GM18907 (cell line): ENCODE results near the gene BST1.

Source experiments
- ATAC-seq: cut with Tn5 transposase; IDR thresholded peaks from one replicate; pipeline ENCODE4 v1.9.1; 2021; ENCODE audit warnings: mild to moderate bottlenecking, moderate library complexity; ENCODE audit not compliant: unreplicated experiment

BST1 gene, protein sequence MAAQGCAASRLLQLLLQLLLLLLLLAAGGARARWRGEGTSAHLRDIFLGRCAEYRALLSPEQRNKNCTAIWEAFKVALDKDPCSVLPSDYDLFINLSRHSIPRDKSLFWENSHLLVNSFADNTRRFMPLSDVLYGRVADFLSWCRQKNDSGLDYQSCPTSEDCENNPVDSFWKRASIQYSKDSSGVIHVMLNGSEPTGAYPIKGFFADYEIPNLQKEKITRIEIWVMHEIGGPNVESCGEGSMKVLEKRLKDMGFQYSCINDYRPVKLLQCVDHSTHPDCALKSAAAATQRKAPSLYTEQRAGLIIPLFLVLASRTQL

GRCh38 chr4:15702941-15703403 lies at the start of gene BST1:
TSS of gene BST1 (plus strand) at chr4:15703065. CDS start at chr4:15703145, 80 bp downstream.
- peak; percentile 83 for ATAC-seq

GRCh38 chr4:15653420-15653819 lies 49.4 kb upstream of the BST1 start:
- no peak for ATAC-seq

- ATAC-seq: peak; percentile 37
Observed at GRCh38 chr4:15653864-15654592, 48.8 kb upstream of the BST1 start.

- ATAC-seq: peak; percentile 53
Observed at GRCh38 chr4:15654593-15655222, 48.2 kb upstream of the BST1 start.

DNA sequence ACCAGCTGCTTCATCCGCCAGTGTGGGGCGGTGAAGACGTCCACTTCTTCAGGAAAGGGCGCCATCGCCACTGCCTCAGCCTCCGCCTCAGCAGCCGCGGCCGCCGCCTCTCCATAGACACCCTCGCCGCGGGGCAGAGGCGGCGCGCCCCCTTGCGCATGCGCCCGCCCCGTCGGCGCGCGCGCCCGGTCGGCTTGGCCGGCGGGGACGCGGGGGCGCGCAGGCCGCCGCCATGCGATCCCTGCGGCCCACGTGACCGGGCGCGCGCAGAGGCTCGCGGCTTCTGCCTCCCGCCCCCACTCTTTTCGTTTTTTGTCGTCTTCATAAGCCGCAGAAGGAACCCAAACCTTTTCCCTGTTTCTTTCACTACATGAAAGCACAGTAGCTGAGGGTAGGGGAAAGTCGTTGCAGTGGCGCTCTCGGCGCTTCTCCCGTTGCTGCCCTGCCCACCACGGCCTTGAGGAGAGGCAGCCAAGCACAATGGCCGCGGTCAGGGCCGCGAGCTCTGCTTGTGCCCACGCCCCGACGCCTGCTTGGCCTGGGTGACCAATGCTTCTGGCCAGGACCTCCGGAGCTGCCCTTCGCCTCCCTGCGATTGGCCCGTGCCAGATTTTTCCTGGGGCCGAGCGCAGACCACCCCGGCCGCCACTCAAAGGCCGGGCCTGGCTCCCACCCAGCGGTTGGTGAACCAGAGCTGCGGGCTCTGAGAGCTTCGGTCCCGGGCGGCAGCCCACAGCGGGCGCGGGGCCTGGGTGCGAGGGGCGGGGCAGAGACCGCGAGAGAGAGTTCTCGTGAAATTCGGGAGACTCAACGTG lies 47.4 kb upstream of the BST1 start, which contains the start of gene FBXL5:
Gene FBXL5, minus strand, starts transcription at position 135 of the 815 bp plus-strand sequence. Its CDS starts 70 bp downstream, at position 65.
- peak; percentile 78 for ATAC-seq

GRCh38 chr4:15656038-15656470 lies 46.8 kb upstream of the BST1 start:
- no peak for ATAC-seq

- no peak for ATAC-seq
Observed at GRCh38 chr4:15657366-15657765, 45.5 kb upstream of the BST1 start.

- ATAC-seq: no peak
Observed at GRCh38 chr4:15658136-15658770, 44.6 kb upstream of the BST1 start.

DNA sequence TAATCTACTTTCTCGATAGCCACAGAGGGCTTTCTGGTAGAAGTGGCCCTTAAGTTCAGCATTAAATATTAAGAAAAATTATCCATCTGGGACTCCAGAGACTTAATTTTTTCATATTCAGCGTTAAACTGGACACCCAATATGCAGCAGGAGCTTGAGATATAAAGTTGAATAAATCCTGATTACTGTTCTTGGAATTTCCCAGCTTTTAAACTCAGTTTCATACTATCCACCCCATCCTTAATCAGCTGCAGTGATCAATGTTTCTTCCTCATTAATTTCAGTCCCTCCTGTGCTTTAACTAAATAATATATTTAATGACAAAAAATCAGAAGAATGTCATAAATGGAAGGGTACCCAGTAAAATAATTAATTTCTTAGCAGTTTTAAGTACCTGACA lies 44.1 kb upstream of the BST1 start:
- no peak for ATAC-seq

DNA sequence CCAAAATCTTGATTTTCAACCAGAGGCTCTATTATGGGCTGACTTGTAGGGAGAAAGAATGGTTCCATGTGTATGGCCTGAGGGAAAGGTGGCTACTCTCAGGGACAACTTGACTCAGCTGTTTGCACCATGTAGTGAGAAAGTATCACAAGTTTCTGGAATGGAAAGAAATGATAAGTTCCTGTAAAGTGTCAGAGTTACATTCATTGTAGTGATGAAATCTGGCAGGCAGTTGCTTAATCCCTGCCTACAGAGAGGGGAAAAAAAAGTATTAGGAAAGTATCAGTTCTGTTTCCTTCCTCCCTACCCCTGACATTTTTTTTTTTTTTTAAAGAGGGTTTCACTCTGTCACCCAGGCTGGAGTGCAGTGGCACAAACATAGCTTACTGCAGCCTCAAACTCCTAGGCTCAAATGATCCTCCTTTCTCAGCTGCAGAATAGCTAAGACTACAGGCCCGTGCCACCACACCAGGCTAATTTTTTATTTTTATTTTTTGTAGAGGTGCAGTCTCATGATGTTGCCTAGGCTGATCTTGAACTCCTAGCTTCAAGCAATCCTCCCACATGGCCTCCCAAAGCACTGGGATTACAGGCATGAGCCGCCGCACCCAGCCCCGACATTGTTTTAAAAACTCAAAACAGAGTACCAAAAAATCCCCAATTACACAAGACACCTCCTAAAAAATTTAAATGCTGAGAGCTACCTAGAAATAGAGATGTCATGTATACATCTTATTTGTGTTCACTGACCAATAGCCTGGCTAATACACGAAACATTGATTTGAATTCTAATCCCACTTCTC lies 42.9 kb upstream of the BST1 start:
- no peak for ATAC-seq

DNA sequence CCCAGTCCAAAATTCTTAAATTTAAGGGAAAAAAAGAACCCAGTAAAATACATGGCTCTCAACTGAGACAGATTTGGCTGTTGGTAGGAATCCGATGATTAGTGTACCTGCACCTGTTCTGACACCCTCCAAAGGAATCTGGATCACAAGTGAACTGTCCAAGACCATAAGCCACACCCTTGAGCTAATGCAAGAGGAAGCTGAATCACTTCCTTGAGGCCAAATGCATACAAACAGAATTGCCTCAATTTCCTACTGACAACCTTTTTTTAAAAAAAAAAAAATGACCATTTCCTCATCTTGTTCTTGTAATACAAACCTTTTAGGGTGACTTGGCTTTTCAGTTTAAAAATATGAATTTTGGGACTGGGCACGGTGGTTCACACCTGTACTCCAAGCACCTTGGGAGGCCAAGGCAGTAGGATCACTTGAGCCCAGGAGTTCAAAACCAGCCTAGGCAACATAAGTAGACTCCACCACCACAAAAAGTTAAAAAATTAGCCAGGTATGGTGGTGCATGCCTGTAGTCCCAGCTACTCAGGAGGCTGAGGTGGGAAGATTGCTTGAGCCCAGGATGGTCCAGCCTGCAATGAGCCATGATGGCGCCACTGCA lies 37.0 kb upstream of the BST1 start:
- no peak for ATAC-seq

DNA sequence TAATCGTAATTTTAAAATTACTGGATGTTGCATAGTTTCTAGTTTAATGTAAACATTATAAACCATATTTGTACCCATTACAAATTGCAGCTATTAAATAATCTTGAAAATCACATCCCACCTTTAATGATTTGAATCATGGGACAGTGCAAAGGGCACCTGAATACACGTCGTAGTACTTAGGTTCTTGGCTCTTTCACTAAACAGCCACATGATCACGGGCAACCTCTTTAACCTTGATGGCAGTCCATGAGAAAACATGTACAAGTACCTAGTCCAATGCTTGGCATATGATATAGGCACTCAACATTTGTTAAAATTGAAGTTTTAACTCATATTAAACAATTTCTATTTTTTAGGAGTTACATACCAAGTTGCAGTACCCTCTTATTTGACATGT lies 35.9 kb upstream of the BST1 start:
- no peak for ATAC-seq

DNA sequence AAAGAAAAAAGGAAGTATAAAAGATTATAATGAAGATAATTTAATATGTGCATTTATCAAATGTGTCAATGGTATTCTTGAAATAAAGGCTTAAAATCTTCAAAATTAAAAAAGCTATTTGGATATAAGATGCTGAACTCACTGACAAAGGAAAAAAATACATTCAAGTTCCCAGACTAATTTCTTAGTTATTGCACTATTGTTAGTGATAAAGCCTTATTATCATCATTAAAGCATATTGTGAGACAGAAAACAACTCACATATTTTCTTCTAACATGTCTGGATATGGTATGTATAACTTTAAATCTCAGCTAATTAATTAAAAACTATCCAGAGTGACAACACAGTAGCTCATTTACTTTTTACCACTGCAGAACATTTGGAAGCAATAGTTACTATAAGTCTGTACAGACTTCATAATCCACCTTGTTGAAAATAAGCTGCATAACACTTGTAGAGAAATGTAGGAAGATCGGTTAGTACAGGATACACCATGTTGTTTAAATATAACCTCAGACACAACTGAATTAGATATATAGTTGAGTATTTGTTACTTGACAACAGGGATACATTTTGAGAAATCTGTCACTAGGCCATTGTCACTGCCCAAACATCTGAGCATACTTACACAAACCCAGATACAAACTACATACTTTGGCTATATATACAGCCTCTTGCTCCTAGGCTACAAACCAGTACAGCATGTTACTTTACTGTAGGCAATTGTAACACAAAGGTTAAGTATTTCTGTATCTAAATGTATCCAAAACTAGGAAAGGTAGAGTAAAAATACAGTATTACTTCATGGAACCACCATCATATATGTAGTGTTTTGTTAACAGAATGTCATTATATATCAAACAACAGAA lies 34.1 kb upstream of the BST1 start:
- ATAC-seq: no peak

DNA sequence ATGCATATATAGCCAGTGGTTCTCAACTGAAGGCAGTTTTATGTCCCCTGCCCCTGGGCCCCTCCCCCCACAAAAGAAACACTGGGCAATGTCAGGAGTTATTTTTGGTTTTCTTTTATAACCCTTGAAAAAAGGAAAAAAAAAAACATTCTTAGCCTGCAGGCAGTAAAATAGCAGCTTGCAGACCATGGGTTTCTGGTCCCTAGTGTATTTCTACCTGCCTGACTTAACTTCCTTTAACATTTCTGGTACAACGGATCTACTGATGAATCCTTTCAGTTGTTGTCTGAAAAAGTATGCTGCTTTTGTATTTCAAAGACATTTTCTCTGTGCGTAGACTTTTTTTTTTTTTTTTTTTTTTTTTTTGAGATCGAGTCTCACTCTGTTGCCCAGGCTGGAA lies 32.3 kb upstream of the BST1 start:
- no peak for ATAC-seq

DNA sequence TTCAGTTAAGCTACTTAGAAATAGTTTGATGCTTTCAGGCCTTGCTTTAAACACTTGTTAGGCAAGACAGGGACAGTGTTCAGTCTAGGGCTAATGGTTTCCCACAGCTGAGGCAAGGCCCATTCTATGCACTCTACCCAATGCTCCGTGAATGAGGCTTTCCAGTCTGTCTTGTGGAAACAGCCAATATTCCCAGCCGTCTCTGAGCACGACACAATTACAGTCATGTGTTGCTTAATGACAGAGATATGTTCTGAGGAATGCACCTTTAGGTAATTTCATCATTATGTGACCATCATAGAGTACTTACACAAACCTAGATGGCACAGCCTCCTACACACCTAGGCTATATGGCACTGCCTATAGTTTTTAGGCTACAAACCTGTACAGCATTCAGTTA lies 30.8 kb upstream of the BST1 start:
- ATAC-seq: no peak

DNA sequence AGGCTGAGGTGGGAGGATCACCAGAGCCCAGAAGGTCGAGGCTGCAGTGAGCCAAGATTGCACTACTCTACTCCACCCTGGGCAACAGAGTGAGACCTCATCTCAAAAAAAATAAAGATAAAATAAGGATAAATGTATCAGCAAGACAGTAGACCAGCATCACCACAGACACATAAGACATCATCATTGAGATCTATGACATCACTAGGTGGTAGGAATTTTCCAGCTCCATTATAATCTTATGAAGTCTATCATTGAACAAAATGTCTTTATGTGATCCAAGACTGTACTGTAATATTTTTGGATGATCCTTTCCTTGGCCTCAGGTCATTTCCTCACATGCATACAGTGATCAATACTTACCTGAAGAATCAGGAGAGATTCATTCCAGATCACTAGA lies 29.5 kb upstream of the BST1 start:
- no peak for ATAC-seq

GRCh38 chr4:15674046-15674445 lies 28.8 kb upstream of the BST1 start:
- no peak for ATAC-seq

DNA sequence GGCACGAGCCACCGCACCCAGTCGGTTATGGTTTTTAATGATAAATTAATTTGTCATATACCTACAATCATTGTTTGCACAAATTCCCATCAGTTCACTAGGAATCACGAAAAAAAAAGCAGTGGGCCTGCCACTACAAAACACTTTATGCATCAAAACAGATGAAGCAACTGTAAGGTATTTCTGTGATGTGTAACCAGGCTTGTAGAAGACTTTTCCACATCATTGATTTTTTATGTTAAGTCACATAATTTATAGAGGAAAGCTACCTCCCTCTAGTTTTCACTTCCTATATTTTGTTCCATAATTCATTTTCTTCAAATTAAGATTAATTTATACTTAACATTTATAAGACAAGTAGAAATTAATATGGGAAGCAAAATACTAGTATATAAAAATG lies 27.9 kb upstream of the BST1 start:
- no peak for ATAC-seq
